Left cardiac atrium (tissue), 4 donors: ENCODE results near the gene RASA3. TPM values are rescaled to one million over a fixed set of nuclear protein-coding genes. Genes with fewer than 3 reads are reported as not detected.

Experiments
- ATAC-seq, 2 donors: fragments of 200-7000 bp; cut with Tn5 transposase; one replicate each; pipeline ENCODE4 v1.9.1; 2020; ENCODE audit warnings: mild to moderate bottlenecking in 2 of 2, moderate library complexity in 2 of 2
- DNase-seq: peaks from one replicate; pipeline ENCODE4 v3.0.0-alpha.2; 2020
- intact Hi-C, 2 donors: fragments of 100-400 bp; cut with DNase I; formaldehyde crosslinking; loops; one replicate each; pipeline versions ENCODE4 v1.14.1 to v1.15.1; 2022 to 2023
- total RNA-seq, 2 donors: library from RNA; stranded (reverse); fragmentation: NEBNext Ultra II Directional; extraction: Animal tissue kit (Norgen Biotek cat#: 25700); gene quantifications; one replicate each; pipeline ENCODE4 v1.2.1, GENCODE V29; 2021
- donor health status: DM: no; HTN: yes; CAD: no.
- donor health status: DM: no; HTN: yes; CAD: no; lungs with severe emphysema.
- donor health status: DM: yes; HTN: yes; CAD: no.
- donor health status: Dilated cardiomyopathy.

Gene RASA3
- total RNA-seq, 2 donors from 2014 or later, result 19.9 to 20.1 TPM

DNA sequence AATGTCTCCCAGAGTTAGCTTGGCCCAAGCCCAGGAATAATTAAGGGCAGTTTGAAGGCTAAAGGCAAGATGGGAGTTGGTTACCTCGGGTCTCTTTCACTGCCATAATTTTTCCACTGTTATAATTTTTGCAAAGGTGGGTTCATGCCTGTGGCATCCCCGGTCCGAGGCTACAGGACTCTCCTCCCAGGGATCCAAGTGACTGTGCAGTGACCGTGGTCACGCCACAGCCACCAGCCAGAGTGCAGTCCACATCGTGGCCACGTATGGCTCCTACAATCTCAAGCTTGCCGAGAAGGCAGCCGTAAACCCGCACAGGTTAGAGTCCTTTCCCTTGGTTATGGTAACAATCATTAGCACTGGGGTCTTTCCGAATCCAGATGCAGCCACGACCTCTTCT lies 195.3 kb downstream of the RASA3 start:
- intact Hi-C loops, result no loop called here
- ATAC-seq (no peak), DNase-seq (no peak)

DNA sequence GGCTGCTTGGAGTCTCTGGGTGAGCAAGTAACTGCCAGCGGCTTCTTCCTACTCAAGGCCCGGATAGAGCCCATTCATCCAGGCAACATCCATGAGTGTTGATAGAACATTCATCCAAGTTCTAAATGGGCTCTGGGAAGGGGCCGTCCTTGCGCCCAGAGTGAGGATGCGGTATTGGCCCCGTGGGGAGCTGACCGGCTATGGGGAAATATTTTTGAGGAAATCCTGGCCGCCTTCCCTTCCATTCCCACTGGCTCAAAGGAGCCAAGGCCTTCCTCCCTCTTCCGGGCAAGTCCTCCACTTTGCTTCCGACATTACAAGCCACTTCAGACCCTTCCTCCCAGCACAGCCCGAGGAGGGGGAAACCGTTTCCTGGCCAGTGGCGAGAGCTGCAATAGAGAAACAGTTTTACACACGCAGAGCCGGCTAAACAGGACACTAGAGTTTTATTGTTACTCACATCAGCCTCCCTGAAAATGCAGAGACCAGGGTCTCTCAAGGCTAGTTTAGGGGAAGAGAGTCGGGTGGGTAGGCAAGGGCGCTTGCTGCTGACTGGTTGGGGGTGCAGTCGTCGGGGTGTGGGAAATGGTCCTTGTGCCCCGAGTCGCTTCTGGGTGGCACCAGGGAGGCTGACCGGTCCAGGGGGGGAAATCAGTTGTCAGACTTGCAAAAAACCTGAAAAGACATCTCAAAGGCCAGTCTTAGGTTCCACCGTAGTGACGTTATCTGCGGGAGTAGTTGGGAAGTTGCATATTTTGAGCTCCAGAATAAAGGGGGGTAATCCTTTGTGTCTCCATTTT lies 196.1 kb downstream of the RASA3 start:
- ATAC-seq, result peak in 1 of 2 donors; percentile 12
- intact Hi-C loops, result no loop called here

DNA sequence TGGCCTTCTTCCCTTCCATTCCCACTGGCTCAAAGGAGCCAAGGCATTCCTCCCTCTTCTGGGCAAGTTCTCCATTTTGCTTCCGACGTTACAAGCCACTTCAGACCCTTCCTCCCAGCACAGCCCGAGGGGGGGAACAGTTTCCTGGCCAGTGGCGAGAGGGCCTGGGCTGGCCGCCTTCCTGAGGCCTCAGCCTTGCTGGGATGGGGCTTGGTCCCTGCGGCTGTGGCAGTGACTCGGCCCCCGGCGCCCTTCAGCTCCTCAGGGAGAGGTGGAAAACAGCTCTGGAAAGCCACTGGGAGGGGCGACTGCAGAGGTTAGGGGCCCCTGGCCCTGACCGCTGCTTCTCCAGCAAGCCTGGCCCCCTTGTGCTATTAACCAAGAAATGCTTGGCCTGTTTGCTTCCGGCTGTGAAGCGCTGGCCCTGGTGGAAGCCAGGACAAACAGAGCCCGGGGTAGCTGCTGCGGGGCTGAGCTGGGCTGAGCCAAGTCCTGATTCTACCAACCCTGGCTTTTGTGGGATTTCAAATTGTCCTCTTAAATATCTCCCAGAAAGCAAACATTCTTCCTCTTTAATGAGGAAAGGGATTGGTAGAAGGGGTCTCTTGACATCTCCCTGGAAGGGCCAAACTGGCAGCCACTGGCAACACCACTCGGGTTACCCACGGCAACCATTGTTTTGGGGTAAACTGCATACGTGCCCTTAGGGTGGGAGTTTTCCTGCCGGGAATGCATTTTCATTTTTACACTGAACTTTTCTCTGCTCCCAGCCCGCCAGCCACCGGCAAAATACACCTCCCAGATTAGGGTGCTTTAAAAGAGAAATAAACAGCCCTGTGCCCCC lies 197.2 kb downstream of the RASA3 start:
- intact Hi-C loops, result no loop called here
- peak; percentile 37 to 77 for ATAC-seq
- peak; percentile 62 for DNase-seq

More for the DNA sequence above, 196.1 kb downstream of the RASA3 start:
- DNase-seq, result no peak

DNA sequence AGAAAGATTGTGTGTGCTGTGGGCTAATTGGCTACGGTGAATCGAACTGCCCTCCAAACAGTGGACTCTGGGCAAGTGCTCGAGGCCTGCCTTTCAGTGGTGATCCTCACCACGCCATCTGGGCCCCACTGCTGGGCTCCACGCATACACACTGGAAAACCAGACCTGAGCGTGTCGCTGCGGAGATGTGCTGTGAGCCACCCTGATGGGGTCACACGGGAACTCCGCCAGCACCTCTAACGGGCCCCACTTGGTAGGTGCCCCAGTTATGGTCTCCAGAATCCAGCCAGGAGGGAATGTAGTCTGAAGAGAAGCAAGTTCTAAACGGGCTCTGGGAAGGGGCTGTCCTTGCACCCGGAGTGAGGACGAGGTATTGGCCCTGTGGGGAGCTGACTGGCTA lies 197.8 kb downstream of the RASA3 start:
- DNase-seq (no peak), ATAC-seq (no peak)
- intact Hi-C loops, result no loop called here

DNA sequence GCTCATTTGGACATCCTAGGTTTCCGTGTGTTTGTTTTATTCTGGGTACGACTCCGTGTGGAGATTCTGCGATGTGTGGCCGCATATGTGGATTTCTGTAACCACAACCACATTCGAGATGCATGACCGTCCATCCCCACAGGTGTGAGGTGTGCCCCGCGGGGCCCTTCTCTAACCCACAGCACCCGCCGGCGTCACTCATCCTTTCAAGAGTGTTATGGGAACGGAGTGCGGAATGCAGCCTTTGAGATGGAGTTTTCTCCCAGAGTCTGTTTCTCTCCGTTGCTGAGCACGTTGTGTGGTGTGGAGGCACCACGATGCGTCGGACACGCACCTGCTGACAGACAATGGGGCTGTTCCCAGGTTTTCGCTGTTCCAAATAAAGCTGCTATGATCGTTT lies 198.5 kb downstream of the RASA3 start:
- ATAC-seq, result no peak
- no peak for DNase-seq
- intact Hi-C loops, result no loop called here

DNA sequence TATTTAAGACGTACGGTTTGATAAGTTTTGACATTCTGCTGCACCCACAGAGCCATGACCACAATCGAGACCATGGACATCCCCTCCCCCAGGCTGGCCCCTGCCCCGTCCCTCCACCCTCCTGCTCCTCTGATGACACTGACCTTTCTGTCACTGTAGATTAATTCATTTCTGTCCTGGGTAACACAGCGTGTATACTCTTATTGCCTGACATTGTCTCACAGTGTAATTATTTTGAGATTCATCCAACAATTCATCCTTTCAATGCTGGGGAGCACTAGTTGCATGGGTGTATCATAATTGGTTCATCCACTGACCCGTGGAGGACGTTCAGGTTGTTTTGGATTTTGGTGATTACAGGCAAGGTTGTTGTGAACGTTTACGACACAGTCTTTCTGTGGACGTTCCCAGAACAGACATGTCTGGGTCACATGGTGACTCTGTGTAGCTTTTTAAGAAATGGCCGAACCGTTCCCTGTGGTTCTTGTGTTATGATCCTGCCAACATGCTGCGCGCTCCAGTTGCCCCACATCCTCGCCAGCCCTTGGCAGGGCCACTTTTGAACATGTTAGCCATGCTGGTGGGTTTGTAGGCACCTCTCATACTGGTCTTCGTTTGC lies 200.5 kb downstream of the RASA3 start:
- DNase-seq, result no peak
- intact Hi-C loops, result no loop called here
- ATAC-seq, result no peak

DNA sequence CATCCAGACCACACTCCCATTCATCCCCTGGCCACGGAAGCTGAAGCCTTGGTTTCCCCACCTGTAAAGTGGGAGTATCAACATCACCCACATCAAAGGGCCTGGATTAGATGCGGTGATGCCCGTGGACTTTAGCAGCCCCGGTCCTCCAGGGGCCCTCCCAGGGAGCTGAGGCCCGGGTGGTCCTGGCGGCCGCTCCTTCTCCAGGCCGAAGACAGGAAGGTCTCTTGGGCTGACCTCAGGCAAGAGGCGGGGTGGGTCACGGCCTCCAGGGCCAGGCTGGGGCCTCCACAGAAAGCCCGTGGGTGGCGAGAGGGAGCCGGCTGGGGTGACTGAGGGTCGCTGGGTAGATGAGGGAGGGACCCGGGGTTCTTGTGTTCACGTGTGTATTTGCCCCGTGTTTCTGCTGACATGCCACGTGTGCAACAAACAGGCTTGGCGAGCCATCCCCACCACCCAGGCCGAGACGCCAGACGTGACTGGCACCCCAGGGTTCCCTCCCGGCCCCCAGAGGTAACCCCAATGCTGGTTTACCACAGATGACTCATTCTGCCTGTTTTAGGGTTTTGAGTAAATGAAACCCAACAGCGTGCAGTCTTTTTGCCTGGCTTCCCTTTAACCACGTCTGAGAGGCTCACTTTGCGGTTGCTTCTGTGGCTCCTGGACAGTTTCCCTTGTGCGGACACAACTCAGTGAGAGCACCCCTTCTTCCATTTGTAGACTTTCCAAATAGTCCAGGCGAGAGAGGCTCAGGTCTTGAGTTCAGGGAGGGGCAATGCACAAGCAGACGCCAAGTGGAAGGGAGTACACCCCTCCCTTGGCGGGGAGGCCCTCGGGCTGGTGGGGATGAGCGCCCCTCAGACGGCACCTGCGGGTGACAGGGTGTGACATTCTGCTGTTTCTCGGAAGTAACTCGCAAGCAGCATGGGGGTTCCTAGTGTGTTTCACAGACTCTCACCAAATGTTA lies 201.5 kb downstream of the RASA3 start:
- intact Hi-C loops, result no loop called here
- DNase-seq, result no peak
- no peak for ATAC-seq

DNA sequence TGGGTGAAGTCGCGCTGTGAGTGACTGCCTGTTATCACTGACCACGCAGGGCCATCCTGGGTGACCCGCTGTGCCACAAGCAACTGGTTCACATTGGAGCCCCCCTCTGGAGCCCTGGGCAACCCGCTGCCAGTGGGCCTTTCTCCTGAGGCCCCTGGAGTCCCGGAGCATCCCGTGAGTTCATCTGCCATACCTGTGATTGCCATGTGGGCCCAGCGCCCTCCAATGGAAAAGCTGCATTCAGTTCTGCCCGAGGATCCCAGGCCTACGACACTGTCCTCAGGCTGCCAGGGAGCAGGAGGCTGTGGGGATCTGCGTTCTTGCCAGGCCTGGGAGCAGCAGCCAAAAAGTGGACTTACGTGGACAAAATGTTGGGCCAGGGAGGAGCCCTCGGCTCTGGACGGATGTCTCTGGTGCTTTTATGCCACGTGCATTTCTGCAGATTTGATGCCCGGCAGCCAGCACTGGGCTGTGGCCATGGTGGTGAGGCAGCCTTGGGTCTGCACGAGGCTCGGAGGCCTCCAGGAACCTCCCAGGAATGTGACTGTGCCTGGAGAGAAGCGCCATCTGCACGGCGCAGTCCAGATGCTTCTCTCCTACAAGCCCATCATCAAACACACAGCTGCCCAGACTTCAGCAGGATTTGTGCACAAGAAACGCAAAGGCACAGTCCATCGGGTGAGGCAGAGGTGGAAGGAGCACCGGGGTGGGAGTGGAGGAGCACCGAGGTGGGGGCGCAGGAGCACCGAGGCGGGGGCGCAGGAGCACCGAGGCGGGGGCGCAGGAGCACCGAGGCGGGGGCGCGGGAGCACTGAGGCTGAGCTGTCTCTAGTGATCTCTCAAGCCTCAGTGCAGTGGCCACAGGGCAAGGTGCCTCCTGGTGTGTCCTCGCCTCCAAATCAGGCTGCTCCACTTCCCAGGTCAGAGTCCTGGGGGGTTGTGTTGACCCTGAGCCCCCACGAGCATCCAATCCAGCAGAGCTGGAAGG lies 202.5 kb downstream of the RASA3 start:
- intact Hi-C loops, result no loop called here
- peak; percentile 1 to 2 for ATAC-seq
- no peak for DNase-seq

DNA sequence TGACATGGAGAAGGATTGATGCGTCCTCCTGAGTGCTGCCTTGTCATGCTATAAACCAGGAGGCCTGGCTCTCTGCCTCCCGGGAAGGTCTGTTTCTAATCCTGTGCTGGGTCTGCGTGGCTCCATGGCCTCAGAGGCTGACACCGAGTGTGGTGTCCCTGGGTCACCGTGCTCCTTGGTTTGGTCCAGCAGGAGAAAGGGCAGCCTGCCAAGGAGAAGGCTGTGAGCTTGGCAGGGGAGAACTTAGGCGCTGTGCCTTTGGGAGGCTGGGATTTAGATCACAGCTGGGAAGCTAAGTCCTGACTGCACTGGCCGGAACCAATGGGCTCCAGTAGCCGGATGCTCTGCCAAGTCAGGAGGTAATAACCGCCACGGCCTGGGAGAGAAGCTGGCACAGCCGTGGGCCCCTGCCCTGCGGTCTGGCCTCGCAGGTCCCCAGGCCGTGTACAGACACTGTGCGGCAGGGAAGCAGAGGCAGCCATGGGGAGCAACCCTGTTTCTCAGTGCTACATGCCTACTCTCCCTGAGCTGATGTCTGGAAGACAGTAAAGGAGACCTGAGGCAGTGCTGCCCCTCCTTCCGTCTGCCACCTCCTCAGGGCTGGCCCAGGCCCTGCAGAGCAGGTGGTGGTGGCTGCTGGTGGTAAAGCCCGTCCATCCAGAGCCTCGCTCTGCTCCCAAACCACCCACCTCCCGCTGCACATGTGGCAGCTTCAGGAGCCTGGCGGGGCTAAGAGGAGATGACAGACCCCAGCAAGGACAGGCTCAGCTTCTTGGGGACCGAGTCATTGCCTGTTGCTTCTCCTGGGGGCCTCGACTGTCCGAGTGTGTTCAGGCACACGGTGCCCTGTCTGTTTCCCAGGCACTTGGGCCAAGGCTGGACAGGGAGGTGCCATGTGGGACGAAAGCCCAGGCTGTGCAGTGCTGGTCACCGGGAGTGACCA lies 203.5 kb downstream of the RASA3 start:
- peak; percentile 85 to 86 for ATAC-seq
- peak; percentile 85 for DNase-seq

More for the DNA sequence above, 203.5 kb downstream of the RASA3 start:
- intact Hi-C loops, result no loop called here

Other genes starting within 250 kb of the RASA3 start
- gene C13orf46, start 158.5 kb downstream of the RASA3 start, total RNA-seq, result 1 to 10 TPM in 1 of 2 donors, under 1 TPM in 1; 0.65 to 1.4 TPM
- gene CFAP97D2, start 46.6 kb upstream of the RASA3 start, total RNA-seq, result not detected
- gene CDC16, start 102.3 kb upstream of the RASA3 start, total RNA-seq, result 10 to 100 TPM; 37.9 to 38.9 TPM
- 10 to 100 TPM; 22.2 to 28.0 TPM for gene UPF3A, start 149.0 kb upstream of the RASA3 start, total RNA-seq
- gene CHAMP1, start 181.9 kb upstream of the RASA3 start, total RNA-seq, result 10 to 100 TPM; 11.5 to 12.0 TPM